ENCODE data around the gene DAB2. TPM values are rescaled to one million over a fixed set of nuclear protein-coding genes. Genes with fewer than 3 reads are reported as not detected.

The DAB2 gene
- total RNA-seq, 1 donor from 2014 or later = 14.6 TPM

GRCh38 chr5:39440192-39440957, 15.6 kb upstream of the DAB2 start:
- Histone ChIP-seq H3K4me3 (ENCODE audit: low read depth, low read length) (no peak overlapping the region), H3K36me3 (ENCODE audit: control insufficient read depth, insufficient read depth, low read length) (no peaks in the 10 kb centered on the region), H3K27me3 (ENCODE audit: control insufficient read depth, insufficient read depth, low read length) (no peaks in the 10 kb centered on the region)
- DNase-seq (ENCODE audit: low read depth) = no peak
- TF ChIP-seq, protein P1, sequence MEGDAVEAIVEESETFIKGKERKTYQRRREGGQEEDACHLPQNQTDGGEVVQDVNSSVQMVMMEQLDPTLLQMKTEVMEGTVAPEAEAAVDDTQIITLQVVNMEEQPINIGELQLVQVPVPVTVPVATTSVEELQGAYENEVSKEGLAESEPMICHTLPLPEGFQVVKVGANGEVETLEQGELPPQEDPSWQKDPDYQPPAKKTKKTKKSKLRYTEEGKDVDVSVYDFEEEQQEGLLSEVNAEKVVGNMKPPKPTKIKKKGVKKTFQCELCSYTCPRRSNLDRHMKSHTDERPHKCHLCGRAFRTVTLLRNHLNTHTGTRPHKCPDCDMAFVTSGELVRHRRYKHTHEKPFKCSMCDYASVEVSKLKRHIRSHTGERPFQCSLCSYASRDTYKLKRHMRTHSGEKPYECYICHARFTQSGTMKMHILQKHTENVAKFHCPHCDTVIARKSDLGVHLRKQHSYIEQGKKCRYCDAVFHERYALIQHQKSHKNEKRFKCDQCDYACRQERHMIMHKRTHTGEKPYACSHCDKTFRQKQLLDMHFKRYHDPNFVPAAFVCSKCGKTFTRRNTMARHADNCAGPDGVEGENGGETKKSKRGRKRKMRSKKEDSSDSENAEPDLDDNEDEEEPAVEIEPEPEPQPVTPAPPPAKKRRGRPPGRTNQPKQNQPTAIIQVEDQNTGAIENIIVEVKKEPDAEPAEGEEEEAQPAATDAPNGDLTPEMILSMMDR (IDR thresholded peaks at IDR 0.05; ENCODE audit: insufficient read depth, low read length, poor library complexity, severe bottlenecking) = no peak

GRCh38 chr5:39439582-39440162, 14.9 kb upstream of the DAB2 start:
- H3K36me3 ChIP-seq (ENCODE audit: control insufficient read depth, insufficient read depth, low read length) = no peaks in the 10 kb centered on the region
- no peak for DNase-seq (ENCODE audit: low read depth)
- no peaks in the 10 kb centered on the region for H3K27me3 ChIP-seq (ENCODE audit: control insufficient read depth, insufficient read depth, low read length)
- TF ChIP-seq, protein P1 (IDR thresholded peaks at IDR 0.05; ENCODE audit: insufficient read depth, low read length, poor library complexity, severe bottlenecking) = no peak
- H3K4me3 ChIP-seq (ENCODE audit: low read depth, low read length) = no peak overlapping the region

DNA sequence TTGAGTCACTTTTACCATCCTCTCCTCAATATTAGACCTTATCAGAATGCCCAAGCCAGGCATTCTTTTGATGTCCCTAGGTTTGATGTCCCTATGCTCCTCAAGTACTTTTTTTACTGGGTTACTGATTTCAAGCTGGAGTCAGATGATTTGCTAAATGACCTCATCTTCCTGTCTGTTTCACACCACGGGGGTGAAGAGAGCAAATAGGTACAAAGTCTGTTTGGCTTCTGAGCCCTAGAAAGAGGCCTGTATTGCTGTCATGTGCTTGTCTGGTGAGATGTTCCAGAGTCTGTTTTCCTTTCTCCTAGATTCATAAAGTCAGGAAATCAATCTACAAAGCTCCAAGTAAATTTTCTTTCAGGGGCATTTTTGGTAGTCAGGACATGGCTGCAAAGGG, 12.7 kb upstream of the DAB2 start:
- Histone ChIP-seq H3K4me3 (ENCODE audit: low read depth, low read length) (no peak overlapping the region), H3K27me3 (ENCODE audit: control insufficient read depth, insufficient read depth, low read length) (no peaks in the 10 kb centered on the region), H3K36me3 (ENCODE audit: control insufficient read depth, insufficient read depth, low read length) (no peaks in the 10 kb centered on the region)
- DNase-seq (ENCODE audit: low read depth) = no peak
- TF ChIP-seq, protein P1 (IDR thresholded peaks at IDR 0.05; ENCODE audit: insufficient read depth, low read length, poor library complexity, severe bottlenecking) = no peak

DNA sequence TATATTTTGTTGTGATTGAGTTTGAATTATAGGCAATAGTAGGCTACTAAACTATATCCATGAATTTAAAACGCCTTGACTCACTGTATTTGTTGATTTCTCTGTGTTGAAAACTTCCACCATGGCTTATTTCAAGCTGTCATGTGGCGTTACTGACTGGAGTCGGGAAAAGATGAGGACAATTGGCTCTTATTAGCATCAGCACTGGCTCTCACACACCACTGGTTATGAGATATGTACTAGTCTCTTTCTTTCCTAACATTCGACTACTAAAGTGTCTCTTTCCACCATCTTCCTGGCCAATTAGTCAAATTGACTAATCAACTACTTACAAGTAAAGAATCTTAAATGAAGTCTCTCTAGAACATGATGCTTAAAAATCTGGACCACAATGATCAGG, 9.1 kb upstream of the DAB2 start:
- DNase-seq (ENCODE audit: low read depth) = no peak
- TF ChIP-seq, protein P1 (IDR thresholded peaks at IDR 0.05; ENCODE audit: insufficient read depth, low read length, poor library complexity, severe bottlenecking) = no peak
- Histone ChIP-seq H3K27me3 (ENCODE audit: control insufficient read depth, insufficient read depth, low read length) (no peaks in the 10 kb centered on the region), H3K36me3 (ENCODE audit: control insufficient read depth, insufficient read depth, low read length) (no peaks in the 10 kb centered on the region), H3K4me3 (ENCODE audit: low read depth, low read length) (no peak overlapping the region)

DNA sequence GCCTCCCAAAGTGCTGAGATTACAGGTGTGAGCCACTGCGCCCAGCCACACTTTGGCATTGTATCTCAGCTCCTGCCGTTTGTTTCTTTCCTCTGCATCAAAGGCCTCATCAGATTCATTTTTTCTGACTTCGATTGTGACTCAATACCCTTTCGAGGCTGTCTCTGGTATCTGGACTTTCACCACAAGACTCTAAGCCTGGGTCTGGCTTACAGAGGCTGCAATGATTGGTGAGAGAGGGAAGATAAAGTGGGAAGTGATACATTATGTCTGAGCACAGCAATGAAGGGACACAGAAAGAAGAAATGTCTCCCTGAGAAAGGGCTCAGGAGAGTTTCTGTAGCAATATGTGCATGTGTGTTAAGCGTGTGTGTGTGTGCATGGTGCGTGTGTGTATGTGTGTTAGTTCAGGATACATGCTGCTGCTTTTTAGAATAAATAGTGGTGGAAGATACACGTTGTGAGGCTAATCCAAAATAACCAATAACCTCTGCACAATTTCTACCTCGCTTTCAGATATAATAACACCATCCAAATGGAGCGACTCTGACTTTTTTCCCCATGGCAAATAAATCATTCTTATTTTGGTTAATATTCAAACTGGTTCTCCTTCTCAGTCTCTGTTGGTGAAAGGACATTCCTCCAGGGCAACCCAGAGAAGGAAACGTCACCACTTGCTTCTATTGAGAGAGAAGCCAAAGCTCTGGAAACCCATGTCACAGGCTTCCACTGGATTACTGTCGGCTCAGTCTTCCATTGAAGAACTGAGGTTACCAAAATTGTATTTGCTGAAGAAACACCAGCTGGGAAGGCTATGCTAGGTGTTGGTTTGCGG, 8.1 kb upstream of the DAB2 start:
- no peaks in the 10 kb centered on the region for H3K36me3 ChIP-seq (ENCODE audit: control insufficient read depth, insufficient read depth, low read length)
- no peak overlapping the region for H3K4me3 ChIP-seq (ENCODE audit: low read depth, low read length)
- H3K27me3 ChIP-seq (ENCODE audit: control insufficient read depth, insufficient read depth, low read length) = no peaks in the 10 kb centered on the region
- no peak for DNase-seq (ENCODE audit: low read depth)
- TF ChIP-seq, protein P1 (IDR thresholded peaks at IDR 0.05; ENCODE audit: insufficient read depth, low read length, poor library complexity, severe bottlenecking) = no peak

Measured in kidney epithelial cell (primary cell).